Measurements from ENCODE around the gene RASSF4.

Gene RASSF4

DNA sequence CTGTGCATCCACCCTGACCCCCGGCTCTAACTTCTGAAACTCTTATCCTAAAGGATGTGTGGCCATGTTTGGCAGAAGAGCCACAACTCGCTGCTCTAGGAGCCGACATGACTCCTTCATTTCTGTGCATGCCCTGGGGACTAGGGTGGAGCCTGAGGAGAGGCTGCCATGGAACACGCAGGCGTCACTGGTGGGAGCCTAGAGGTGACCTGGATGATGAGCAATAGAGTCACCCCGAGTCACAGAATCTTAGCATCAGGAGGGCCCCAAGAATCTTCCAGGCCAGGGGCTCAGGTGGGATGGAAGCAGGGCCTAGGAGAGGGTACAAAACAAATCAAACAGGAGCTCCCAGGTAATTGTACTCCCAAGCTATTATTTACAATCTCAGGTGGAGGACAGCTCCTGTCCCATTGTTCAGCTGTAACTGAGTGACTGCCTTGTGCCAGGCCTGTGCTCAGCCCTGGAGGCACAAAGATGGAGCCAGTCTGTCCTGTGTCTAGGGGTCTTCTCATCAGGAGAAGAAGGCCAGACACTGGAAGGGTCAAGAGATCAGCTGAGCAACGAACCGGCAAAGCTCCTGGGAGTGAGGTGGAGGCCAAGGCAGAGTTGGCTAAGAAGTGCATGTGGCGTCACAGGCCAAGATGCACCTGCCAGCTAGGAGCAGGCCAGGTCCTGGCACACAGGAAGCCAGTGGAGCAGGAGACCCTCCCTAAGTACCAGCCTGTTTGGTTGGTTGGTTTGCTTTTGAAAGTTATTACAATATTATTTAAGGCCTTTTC is 35.3 kb downstream of the RASSF4 start:
- peak overlapping the region; percentile 37; the same call in 1 of the 2 replicates for H2AFZ ChIP-seq (ENCODE audit: low read depth, low read length)
- H3K9ac ChIP-seq (ENCODE audit: low read depth, low read length), result peak overlapping the region; percentile 30
- H3K27ac ChIP-seq (ENCODE audit: low read length), result peak overlapping the region; percentile 87
- no peaks in the 10 kb centered on the region for H4K20me1 ChIP-seq (ENCODE audit: insufficient read depth, low read length)
- DNase-seq (peak; percentile 33), ATAC-seq (ENCODE audit: insufficient read depth, low read depth) (peak; percentile 43)
- no peaks in the 10 kb centered on the region for H3K36me3 ChIP-seq (ENCODE audit: insufficient read depth, low read length)
- no peaks in the 10 kb centered on the region for H3K9me3 ChIP-seq (ENCODE audit: insufficient read depth, low read length, severe bottlenecking)
- H3K4me3 ChIP-seq (ENCODE audit: low read depth in 1 of 2, low read length in 2 of 2), result no peak overlapping the region
- H3K4me2 ChIP-seq (ENCODE audit: insufficient read depth, low read length), result peak overlapping the region; percentile 20; the same call in 1 of the 2 replicates
- peaks cover 60% of the 10 kb centered on the region for H3K4me1 ChIP-seq (ENCODE audit: insufficient read depth, low read length)
- no peak for TF ChIP-seq EZH2 (IDR thresholded peaks at IDR 0.05; ENCODE audit: borderline replicate concordance, low read depth, low read length, severe bottlenecking)
- TF ChIP-seq, protein P1, sequence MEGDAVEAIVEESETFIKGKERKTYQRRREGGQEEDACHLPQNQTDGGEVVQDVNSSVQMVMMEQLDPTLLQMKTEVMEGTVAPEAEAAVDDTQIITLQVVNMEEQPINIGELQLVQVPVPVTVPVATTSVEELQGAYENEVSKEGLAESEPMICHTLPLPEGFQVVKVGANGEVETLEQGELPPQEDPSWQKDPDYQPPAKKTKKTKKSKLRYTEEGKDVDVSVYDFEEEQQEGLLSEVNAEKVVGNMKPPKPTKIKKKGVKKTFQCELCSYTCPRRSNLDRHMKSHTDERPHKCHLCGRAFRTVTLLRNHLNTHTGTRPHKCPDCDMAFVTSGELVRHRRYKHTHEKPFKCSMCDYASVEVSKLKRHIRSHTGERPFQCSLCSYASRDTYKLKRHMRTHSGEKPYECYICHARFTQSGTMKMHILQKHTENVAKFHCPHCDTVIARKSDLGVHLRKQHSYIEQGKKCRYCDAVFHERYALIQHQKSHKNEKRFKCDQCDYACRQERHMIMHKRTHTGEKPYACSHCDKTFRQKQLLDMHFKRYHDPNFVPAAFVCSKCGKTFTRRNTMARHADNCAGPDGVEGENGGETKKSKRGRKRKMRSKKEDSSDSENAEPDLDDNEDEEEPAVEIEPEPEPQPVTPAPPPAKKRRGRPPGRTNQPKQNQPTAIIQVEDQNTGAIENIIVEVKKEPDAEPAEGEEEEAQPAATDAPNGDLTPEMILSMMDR (IDR thresholded peaks at IDR 0.05; ENCODE audit: borderline replicate concordance, extremely low read depth, low read length, poor library complexity, severe bottlenecking), result no peak
- H3K79me2 ChIP-seq (ENCODE audit: insufficient read depth, low read length), result peaks cover 7% of the 10 kb centered on the region
- no peaks in the 10 kb centered on the region for H3K27me3 ChIP-seq (ENCODE audit: insufficient read depth, low read length, poor library complexity)

DNA sequence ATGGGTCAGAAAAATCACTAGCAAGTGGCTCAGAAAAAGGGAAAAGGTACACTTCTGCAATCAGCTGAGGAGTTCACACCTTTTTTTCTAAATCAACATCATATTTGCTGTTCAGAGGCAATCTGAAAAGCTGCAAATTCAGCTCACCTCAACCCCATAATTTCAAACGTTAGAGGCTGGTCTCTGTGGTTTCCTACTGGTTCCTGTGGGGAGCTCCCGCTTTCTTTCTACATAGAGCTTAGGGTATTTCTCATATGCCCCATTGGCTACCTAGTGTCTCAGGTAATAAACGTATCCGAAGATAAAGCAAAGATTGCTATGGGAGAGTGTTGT is 35.9 kb downstream of the RASSF4 start:
- peaks cover 13% of the 10 kb centered on the region for H3K79me2 ChIP-seq (ENCODE audit: insufficient read depth, low read length)
- no peaks in the 10 kb centered on the region for H3K27me3 ChIP-seq (ENCODE audit: insufficient read depth, low read length, poor library complexity)
- peak overlapping the region; percentile 20; the same call in 1 of the 2 replicates for H3K4me2 ChIP-seq (ENCODE audit: insufficient read depth, low read length)
- H3K4me3 ChIP-seq (ENCODE audit: low read depth in 1 of 2, low read length in 2 of 2), result no peak overlapping the region
- H3K9me3 ChIP-seq (ENCODE audit: insufficient read depth, low read length, severe bottlenecking), result no peaks in the 10 kb centered on the region
- peak overlapping the region; percentile 41; the same call in 1 of the 2 replicates for H3K9ac ChIP-seq (ENCODE audit: low read depth, low read length)
- H2AFZ ChIP-seq (ENCODE audit: low read depth, low read length), result no peak overlapping the region
- H3K4me1 ChIP-seq (ENCODE audit: insufficient read depth, low read length), result peaks cover 66% of the 10 kb centered on the region
- no peaks in the 10 kb centered on the region for H3K36me3 ChIP-seq (ENCODE audit: insufficient read depth, low read length)
- DNase-seq (peak; percentile 48), ATAC-seq (ENCODE audit: insufficient read depth, low read depth) (peak; percentile 41)
- TF ChIP-seq, protein P1 (IDR thresholded peaks at IDR 0.05; ENCODE audit: borderline replicate concordance, extremely low read depth, low read length, poor library complexity, severe bottlenecking), result no peak
- TF ChIP-seq EZH2 (IDR thresholded peaks at IDR 0.05; ENCODE audit: borderline replicate concordance, low read depth, low read length, severe bottlenecking), result no peak
- peak overlapping the region; percentile 87 for H3K27ac ChIP-seq (ENCODE audit: low read length)
- no peaks in the 10 kb centered on the region for H4K20me1 ChIP-seq (ENCODE audit: insufficient read depth, low read length)

DNA sequence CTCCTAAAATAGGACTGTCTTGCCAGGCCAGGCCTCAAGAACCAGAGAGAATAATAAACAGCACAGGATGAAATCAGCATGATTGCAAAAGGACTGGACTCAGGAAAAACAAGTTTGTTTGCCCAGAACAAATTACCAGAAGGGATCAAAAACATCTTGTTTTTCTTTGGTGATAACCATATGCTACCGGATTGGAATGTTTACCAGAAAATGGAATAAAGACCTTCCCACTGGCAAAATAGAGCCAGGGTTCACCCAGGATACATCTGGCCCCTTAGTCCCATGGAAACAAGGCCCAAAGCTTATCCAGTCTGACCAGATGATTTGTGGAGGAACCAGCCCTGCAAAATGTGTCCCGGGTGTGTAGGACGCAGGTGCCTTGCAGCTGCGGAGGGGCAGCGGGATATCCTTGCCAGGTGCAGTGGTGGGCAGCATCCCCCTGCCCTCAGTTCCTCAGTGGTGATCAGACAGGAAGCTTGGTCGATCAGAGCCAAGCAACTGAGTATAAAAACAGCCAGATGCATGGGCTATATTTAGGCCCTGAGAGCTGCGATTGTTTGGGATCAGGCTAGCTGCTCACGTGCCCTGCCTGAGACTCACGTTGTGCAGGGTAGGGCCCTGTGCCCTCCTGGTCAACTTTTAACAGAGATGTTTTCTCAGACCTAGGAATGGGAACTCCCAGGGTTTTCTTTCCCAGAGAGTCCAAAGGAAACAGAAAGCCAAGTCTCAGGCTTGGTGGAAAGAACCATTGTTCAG is 36.5 kb downstream of the RASSF4 start:
- H3K79me2 ChIP-seq (ENCODE audit: insufficient read depth, low read length), result peaks cover 17% of the 10 kb centered on the region
- H3K9me3 ChIP-seq (ENCODE audit: insufficient read depth, low read length, severe bottlenecking), result no peaks in the 10 kb centered on the region
- no peak for TF ChIP-seq EZH2 (IDR thresholded peaks at IDR 0.05; ENCODE audit: borderline replicate concordance, low read depth, low read length, severe bottlenecking)
- TF ChIP-seq, protein P1 (IDR thresholded peaks at IDR 0.05; ENCODE audit: borderline replicate concordance, extremely low read depth, low read length, poor library complexity, severe bottlenecking), result no peak
- H4K20me1 ChIP-seq (ENCODE audit: insufficient read depth, low read length), result no peaks in the 10 kb centered on the region
- peak overlapping the region; percentile 28 for H3K4me2 ChIP-seq (ENCODE audit: insufficient read depth, low read length)
- no peaks in the 10 kb centered on the region for H3K36me3 ChIP-seq (ENCODE audit: insufficient read depth, low read length)
- peak; percentile 59 for ATAC-seq (ENCODE audit: insufficient read depth, low read depth)
- H2AFZ ChIP-seq (ENCODE audit: low read depth, low read length), result peak overlapping the region; percentile 0; the same call in 1 of the 2 replicates
- DNase-seq, result peak; percentile 79
- peaks cover 67% of the 10 kb centered on the region for H3K4me1 ChIP-seq (ENCODE audit: insufficient read depth, low read length)
- H3K27ac ChIP-seq (ENCODE audit: low read length), result peak overlapping the region; percentile 87
- H3K9ac ChIP-seq (ENCODE audit: low read depth, low read length), result peak overlapping the region; percentile 41
- H3K27me3 ChIP-seq (ENCODE audit: insufficient read depth, low read length, poor library complexity), result no peaks in the 10 kb centered on the region
- H3K4me3 ChIP-seq (ENCODE audit: low read depth in 1 of 2, low read length in 2 of 2), result no peak overlapping the region; a peak in 1 of 4 replicates

Measured in DND-41 (cell line).